NCI-H128 (cell line): ENCODE results near the gene IFNA21.
"Not testable (repeated sequence)": the region's sequence is repeated elsewhere in the genome, so short reads cannot be mapped to it uniquely, and the experiment has no call there.

ENCODE experiments used
- DNase-seq: peaks from one replicate; lab custom pipeline; 2025; ENCODE audit not compliant: unreplicated experiment; lab: John Stamatoyannopoulos, UW

Gene IFNA21

GRCh38 chr9:21144603-21145002 lies 21.9 kb downstream of the IFNA21 start:
- DNase-seq, result no peak

- DNase-seq, result no peak
These were observed 25.0 kb downstream of the IFNA21 start, which contains the start of gene IFNW1 for GRCh38 chr9:21141427-21141882. IFNW1 (minus strand) TSS chr9:21141832; CDS start chr9:21141570, 262 bp downstream.

- DNase-seq, result no peak
These were observed 29.4 kb downstream of the IFNA21 start for GRCh38 chr9:21137020-21137419.

GRCh38 chr9:21135736-21136135 lies 30.7 kb downstream of the IFNA21 start:
- no peak for DNase-seq

GRCh38 chr9:21128186-21128585 lies 38.3 kb downstream of the IFNA21 start:
- DNase-seq, result not testable (repeated sequence)

- DNase-seq, result no peak
These were observed 44.7 kb downstream of the IFNA21 start for GRCh38 chr9:21121595-21122251.

- no peak for DNase-seq
These were observed 45.4 kb downstream of the IFNA21 start for GRCh38 chr9:21121079-21121478.

GRCh38 chr9:21119093-21119770 lies 47.2 kb downstream of the IFNA21 start:
- DNase-seq, result no peak
